ENCODE results near the gene FBXO36.

FBXO36 gene

DNA sequence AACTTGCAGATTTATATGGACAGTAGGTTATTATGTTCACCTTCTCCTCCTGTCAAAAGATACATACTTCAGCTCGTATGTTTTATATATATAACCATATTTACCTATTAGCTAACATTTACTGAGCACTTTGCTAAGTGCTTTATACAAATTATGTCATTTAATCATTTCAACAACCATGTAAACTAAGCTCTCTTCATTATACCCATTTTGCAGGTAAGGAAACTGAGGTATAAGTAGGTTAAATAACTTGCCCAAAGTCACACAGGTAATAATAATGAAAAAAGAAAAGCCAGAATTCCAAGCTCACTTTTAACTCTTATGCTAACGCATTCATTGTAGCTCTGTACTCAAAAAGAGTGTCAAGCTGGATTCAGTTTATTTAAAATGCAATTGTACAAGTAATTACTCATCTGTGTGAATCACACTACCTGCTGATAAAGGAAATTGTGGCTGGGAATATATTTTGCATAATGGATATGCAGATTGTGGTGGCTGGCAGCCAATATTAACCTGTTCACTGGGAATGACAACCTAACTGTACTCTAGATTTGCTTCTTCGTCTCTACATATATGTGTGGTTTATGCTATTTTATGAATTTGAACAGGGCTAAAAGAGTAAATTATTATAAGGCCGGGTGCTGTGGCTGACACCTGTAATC is 125.8 kb downstream of the FBXO36 start:
- TF ChIP-seq CTCF (IDR thresholded peaks at IDR 0.05; ENCODE audit: borderline replicate concordance, control extremely low read depth, extremely low read depth, insufficient read depth, missing control alignments): no peak
- in situ Hi-C loops (cut with MboI; ENCODE audit: low sequenced_read_pairs, unreplicated experiment): no loop called here

DNA sequence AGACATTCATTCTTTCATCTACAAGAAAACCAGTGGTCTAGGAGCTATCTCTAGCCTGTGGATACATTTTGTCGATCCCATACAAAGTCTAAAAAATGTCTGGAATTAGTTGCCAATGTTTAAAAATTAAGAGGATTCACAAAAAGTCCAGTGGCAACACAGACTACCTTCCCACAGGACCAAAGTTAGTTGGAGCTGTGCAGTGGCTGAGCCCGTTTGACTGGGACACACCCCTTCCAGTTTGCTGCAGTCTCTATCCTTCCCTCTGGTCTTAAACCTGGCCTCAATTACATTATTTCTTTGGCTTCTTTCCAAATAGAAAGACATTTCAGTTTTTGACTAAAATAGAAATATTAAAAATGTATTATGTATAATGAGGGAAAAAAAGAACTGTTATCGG is 127.8 kb downstream of the FBXO36 start:
- no peak for TF ChIP-seq CTCF (IDR thresholded peaks at IDR 0.05; ENCODE audit: borderline replicate concordance, control extremely low read depth, extremely low read depth, insufficient read depth, missing control alignments)
- no peak for DNase-seq (ENCODE audit: low spot score)

More for the DNA sequence above, 125.8 kb downstream of the FBXO36 start:
- no peak for DNase-seq (ENCODE audit: low spot score)

DNA sequence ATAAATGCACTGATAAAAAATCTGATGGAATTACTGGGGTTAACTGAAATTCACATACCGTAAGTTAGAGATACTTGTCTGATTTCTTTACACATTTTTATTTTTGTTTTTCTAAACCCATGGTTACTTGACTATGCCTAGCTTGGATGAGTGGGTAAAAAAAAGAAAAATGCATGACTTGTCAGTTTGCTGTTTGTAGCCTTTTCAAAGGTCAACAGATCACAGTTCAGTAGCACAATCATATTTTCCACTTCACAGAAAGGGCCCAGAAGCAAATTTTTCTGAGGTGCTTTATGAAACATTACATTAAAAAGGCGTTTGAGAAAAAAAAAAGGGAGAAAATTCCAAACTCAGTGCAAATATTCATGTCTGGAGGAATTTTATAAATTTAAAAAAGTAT is 130.0 kb downstream of the FBXO36 start:
- no peak for DNase-seq (ENCODE audit: low spot score)
- in situ Hi-C loops (cut with MboI; ENCODE audit: low sequenced_read_pairs, unreplicated experiment): no loop called here
- no peak for TF ChIP-seq CTCF (IDR thresholded peaks at IDR 0.05; ENCODE audit: borderline replicate concordance, control extremely low read depth, extremely low read depth, insufficient read depth, missing control alignments)

More for the DNA sequence above, 127.8 kb downstream of the FBXO36 start:
- in situ Hi-C loops (cut with MboI; ENCODE audit: low sequenced_read_pairs, unreplicated experiment): no loop called here

DNA sequence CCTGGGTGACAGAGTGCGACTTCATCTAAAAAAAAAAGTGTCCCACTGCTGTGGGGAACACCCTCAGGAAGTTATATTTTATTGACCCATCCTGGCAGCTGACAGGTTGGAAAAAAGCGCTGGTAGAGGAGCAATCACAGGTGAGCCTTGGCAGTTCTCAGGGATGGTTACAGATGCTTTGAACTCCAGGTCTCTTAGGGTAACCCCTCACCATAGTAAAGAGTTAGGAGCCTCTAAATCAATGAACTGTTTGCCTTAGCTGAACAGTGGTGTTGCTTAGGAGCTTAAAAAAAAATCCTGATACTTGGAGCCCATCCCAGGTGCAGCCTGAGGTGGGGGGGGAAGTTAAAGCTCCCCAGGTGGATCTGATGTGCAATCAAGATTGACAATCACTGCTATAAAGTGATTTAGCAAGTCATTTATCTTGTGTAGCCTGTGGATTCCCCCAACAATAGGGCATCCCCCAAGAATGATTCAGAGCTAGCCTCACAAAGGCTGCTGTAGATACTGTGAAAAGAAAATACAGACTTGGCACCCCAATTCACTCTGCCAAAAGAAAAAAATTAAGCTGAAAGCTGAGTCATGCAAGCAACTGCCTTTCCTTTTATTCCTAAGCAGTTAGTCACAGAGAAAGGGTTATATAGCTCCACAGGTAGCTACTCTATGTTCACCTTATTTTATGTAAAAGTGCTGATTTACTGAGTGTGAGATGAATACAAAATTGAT is 131.6 kb downstream of the FBXO36 start:
- TF ChIP-seq CTCF (IDR thresholded peaks at IDR 0.05; ENCODE audit: borderline replicate concordance, control extremely low read depth, extremely low read depth, insufficient read depth, missing control alignments): no peak

GRCh38 chr2:230060672-230061293 is 138.5 kb downstream of the FBXO36 start:
- no peak for TF ChIP-seq CTCF (IDR thresholded peaks at IDR 0.05; ENCODE audit: borderline replicate concordance, control extremely low read depth, extremely low read depth, insufficient read depth, missing control alignments)
- in situ Hi-C loops (cut with MboI; ENCODE audit: low sequenced_read_pairs, unreplicated experiment): no loop called here
- DNase-seq (ENCODE audit: low spot score): no peak

More for the DNA sequence above, 131.6 kb downstream of the FBXO36 start:
- in situ Hi-C loops (cut with MboI; ENCODE audit: low sequenced_read_pairs, unreplicated experiment): no loop called here
- DNase-seq (ENCODE audit: low spot score): peak; percentile 26
